ENCODE results near the gene ROBO3.

ROBO3 gene

GRCh38 chr11:124842305-124842704, 22.9 kb upstream of the ROBO3 start:
- no peak for DNase-seq (ENCODE audit: low read depth)

- no peak for DNase-seq (ENCODE audit: low read depth)
Measured at GRCh38 chr11:124843616-124843910, 21.7 kb upstream of the ROBO3 start.

- DNase-seq (ENCODE audit: low read depth) = no peak
Measured at GRCh38 chr11:124844664-124845079, 20.6 kb upstream of the ROBO3 start.

- DNase-seq (ENCODE audit: low read depth) = no peak
Measured at GRCh38 chr11:124846070-124846673, 19.1 kb upstream of the ROBO3 start.

- no peak for DNase-seq (ENCODE audit: low read depth)
Measured at GRCh38 chr11:124859171-124859570, 6.1 kb upstream of the ROBO3 start.

GRCh38 chr11:124861670-124862069, 3.6 kb upstream of the ROBO3 start:
- DNase-seq (ENCODE audit: low read depth) = no peak

GRCh38 chr11:124863137-124863825, 2.0 kb upstream of the ROBO3 start:
- DNase-seq (ENCODE audit: low read depth) = no peak

GRCh38 chr11:124863826-124864165, 1.4 kb upstream of the ROBO3 start:
- DNase-seq (ENCODE audit: low read depth) = no peak

- no peak for DNase-seq (ENCODE audit: low read depth)
Measured at GRCh38 chr11:124864176-124864891, 898 bp upstream of the ROBO3 start.

GRCh38 chr11:124864892-124865180, 396 bp upstream of the ROBO3 start:
- no peak for DNase-seq (ENCODE audit: low read depth)

GRCh38 chr11:124865902-124866851, 945 bp downstream of the ROBO3 start:
- peak; percentile 9 for DNase-seq (ENCODE audit: low read depth)

GRCh38 chr11:124867700-124868099, 2.5 kb downstream of the ROBO3 start:
- DNase-seq (ENCODE audit: low read depth) = no peak

GRCh38 chr11:124868331-124869274, 3.4 kb downstream of the ROBO3 start:
- DNase-seq (ENCODE audit: low read depth) = no peak

GRCh38 chr11:124869331-124869730, 4.1 kb downstream of the ROBO3 start:
- no peak for DNase-seq (ENCODE audit: low read depth)

- DNase-seq (ENCODE audit: low read depth) = no peak
Measured at GRCh38 chr11:124869856-124870387, 4.7 kb downstream of the ROBO3 start.

GRCh38 chr11:124870430-124870829, 5.2 kb downstream of the ROBO3 start:
- DNase-seq (ENCODE audit: low read depth) = no peak

GRCh38 chr11:124872280-124872679, 7.0 kb downstream of the ROBO3 start:
- no peak for DNase-seq (ENCODE audit: low read depth)

GRCh38 chr11:124872741-124873140, 7.5 kb downstream of the ROBO3 start:
- no peak for DNase-seq (ENCODE audit: low read depth)

- no peak for DNase-seq (ENCODE audit: low read depth)
Measured at GRCh38 chr11:124873951-124874350, 8.7 kb downstream of the ROBO3 start.

- DNase-seq (ENCODE audit: low read depth) = no peak
Measured at GRCh38 chr11:124874571-124875255, 9.5 kb downstream of the ROBO3 start.

- no peak for DNase-seq (ENCODE audit: low read depth)
Measured at GRCh38 chr11:124875401-124875800, 10.2 kb downstream of the ROBO3 start.

Data from T-helper 22 cell (primary cell).